C4-2B (cell line): Measurements from ENCODE around the gene GNB1L.

Source experiments
- ZFX ChIP-seq: fragments of 450-650 bp; IDR thresholded peaks from 2 replicates; pipeline ENCODE4 v1.6.1; 2017
- TF ChIP-seq, protein P1 (sequence below): fragments of 450-650 bp; conservative IDR thresholded peaks from 2 replicates; pipeline ENCODE4 v1.5.1; 2017; ENCODE audit warnings: mild to moderate bottlenecking

DNA sequence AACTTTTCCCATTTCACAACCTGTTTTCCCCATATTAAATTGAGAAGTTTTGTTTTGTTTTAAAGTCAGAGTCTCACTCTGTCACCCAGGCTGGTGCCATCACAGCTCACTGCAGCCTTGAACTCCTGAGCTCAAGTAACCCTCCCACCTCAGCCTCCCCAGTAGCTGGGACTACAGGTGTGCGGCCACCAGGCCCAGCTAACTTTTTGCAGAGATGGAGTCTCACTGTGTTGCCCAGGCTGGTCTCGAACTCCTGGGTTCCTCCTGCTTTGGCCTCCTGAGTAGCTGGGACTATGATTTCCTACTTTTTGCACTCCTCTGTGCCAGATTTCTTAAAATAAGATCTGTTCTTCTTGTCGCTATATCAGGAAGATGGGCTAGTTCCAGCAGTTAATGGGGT, 44.9 kb downstream of the GNB1L start:
- TF ChIP-seq, protein P1, sequence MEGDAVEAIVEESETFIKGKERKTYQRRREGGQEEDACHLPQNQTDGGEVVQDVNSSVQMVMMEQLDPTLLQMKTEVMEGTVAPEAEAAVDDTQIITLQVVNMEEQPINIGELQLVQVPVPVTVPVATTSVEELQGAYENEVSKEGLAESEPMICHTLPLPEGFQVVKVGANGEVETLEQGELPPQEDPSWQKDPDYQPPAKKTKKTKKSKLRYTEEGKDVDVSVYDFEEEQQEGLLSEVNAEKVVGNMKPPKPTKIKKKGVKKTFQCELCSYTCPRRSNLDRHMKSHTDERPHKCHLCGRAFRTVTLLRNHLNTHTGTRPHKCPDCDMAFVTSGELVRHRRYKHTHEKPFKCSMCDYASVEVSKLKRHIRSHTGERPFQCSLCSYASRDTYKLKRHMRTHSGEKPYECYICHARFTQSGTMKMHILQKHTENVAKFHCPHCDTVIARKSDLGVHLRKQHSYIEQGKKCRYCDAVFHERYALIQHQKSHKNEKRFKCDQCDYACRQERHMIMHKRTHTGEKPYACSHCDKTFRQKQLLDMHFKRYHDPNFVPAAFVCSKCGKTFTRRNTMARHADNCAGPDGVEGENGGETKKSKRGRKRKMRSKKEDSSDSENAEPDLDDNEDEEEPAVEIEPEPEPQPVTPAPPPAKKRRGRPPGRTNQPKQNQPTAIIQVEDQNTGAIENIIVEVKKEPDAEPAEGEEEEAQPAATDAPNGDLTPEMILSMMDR: no peak
- TF ChIP-seq ZFX: no peak
